H1 (cell line): ENCODE results near the gene MIPOL1. TPM values are rescaled to one million over a fixed set of nuclear protein-coding genes. Genes with fewer than 3 reads are reported as not detected.

Source experiments
- ATF2 ChIP-seq: IDR thresholded peaks from 2 replicates; pipeline ENCODE4 v1.6.1; 2012; ENCODE audit warnings: low read length, inconsistent platforms
- BACH1 ChIP-seq: IDR thresholded peaks from 2 replicates; pipeline ENCODE4 v1.6.1; 2012; ENCODE audit warnings: low read length, improper control_type of control experiment
- CEBPB ChIP-seq: IDR thresholded peaks from 2 replicates; pipeline ENCODE4 v1.6.1; 2012; ENCODE audit warnings: low read depth, low read length
- CTBP2 ChIP-seq: IDR thresholded peaks from 2 replicates; pipeline ENCODE4 v1.7.0; 2011; ENCODE audit warnings: borderline replicate concordance, mild to moderate bottlenecking, moderate library complexity, mixed read lengths, low read length; ENCODE audit not compliant: insufficient read depth, insufficient read length
- CTCF ChIP-seq, 3 experiments: IDR thresholded peaks; 1 replicate in 2 of 3; 2 replicates in 1 of 3; pipeline versions ENCODE4 v1.5.1 to v1.6.1; 2011; ENCODE audit warnings: low read length in 3 of 3, mild to moderate bottlenecking in 3 of 3, inconsistent platforms in 2 of 3, low read depth in 1 of 3, moderate library complexity in 1 of 3; ENCODE audit not compliant: insufficient read depth in 1 of 3; ENCODE audit errors: control extremely low read depth in 1 of 3
- GABPA ChIP-seq: IDR thresholded peaks from 2 replicates; pipeline ENCODE4 v1.6.1; 2011; ENCODE audit warnings: mild to moderate bottlenecking, low read length, moderate library complexity, borderline replicate concordance; ENCODE audit not compliant: insufficient read depth
- HDAC2 ChIP-seq, 2 experiments: fragments of 300-600 bp in 1 of 2; sonication (generic) in 1 of 2; IDR thresholded peaks; 2 replicates each; pipeline ENCODE4 v1.6.1; 2011 to 2012; ENCODE audit warnings: low read depth in 2 of 2, low read length in 2 of 2, mild to moderate bottlenecking in 2 of 2, moderate library complexity in 2 of 2, borderline replicate concordance in 1 of 2, inconsistent platforms in 1 of 2
- HDAC6 ChIP-seq: IDR thresholded peaks from one replicate; pipeline ENCODE4 v1.7.1; 2012; ENCODE audit warnings: low read depth, mild to moderate bottlenecking, inconsistent platforms, low read length, moderate library complexity
- KDM5A ChIP-seq: fragments of 200-600 bp; IDR thresholded peaks from 2 replicates; pipeline ENCODE4 v1.7.1; 2012; ENCODE audit warnings: mild to moderate bottlenecking, low read length, inconsistent platforms, mixed read lengths
- NANOG ChIP-seq: IDR thresholded peaks from 2 replicates; pipeline ENCODE4 v1.6.1; 2011; ENCODE audit warnings: low read length, low read depth, mild to moderate bottlenecking, inconsistent platforms; ENCODE audit not compliant: insufficient read depth, poor library complexity, severe bottlenecking
- NRF1 ChIP-seq: IDR thresholded peaks from 2 replicates; pipeline ENCODE4 v1.6.1; 2011; ENCODE audit warnings: mild to moderate bottlenecking, low read depth, low read length, improper control_type of control experiment
- POLR2AphosphoS5 ChIP-seq: IDR thresholded peaks from 2 replicates; pipeline ENCODE4 v1.6.1; 2011; ENCODE audit warnings: low read depth, low read length
- RFX5 ChIP-seq: IDR thresholded peaks from 2 replicates; pipeline ENCODE4 v1.6.1; 2011; ENCODE audit warnings: low read depth, low read length, improper control_type of control experiment, borderline replicate concordance
- SAP30 ChIP-seq: fragments of 300-600 bp; sonication (generic); IDR thresholded peaks from 2 replicates; pipeline ENCODE4 v1.7.1; 2012; ENCODE audit warnings: low read length, moderate library complexity, mild to moderate bottlenecking, inconsistent platforms; ENCODE audit not compliant: insufficient read depth, insufficient replicate concordance
- SIRT6 ChIP-seq: IDR thresholded peaks from one replicate; pipeline ENCODE4 v1.7.1; 2012; ENCODE audit warnings: low read length, inconsistent platforms
- SP1 ChIP-seq: IDR thresholded peaks from 2 replicates; pipeline ENCODE4 v1.6.1; 2011; ENCODE audit warnings: low read depth, low read length
- SP2 ChIP-seq: IDR thresholded peaks from 2 replicates; pipeline ENCODE4 v1.6.1; 2012; ENCODE audit warnings: mild to moderate bottlenecking, low read length, inconsistent platforms
- SP4 ChIP-seq: IDR thresholded peaks from 2 replicates; pipeline ENCODE4 v1.6.1; 2012; ENCODE audit warnings: low read length, inconsistent platforms
- SRF ChIP-seq: IDR thresholded peaks from 2 replicates; pipeline ENCODE4 v1.6.1; 2011; ENCODE audit warnings: mild to moderate bottlenecking, low read depth, low read length, moderate library complexity
- TEAD4 ChIP-seq: IDR thresholded peaks from 2 replicates; pipeline ENCODE4 v1.6.1; 2012; ENCODE audit warnings: low read depth, low read length, inconsistent platforms, mixed read lengths
- polyA plus RNA-seq, 7 experiments: library from polyadenylated mRNA; depleted of rRNA in 3 of 7; stranded (reverse) in 5 of 7; unstranded in 2 of 7; fragments of >200 nt in 5 of 7; fragments of 200-250 nt in 2 of 7; gene quantifications; 1 replicate in 5 of 7; 2 replicates in 1 of 7; 4 replicates in 1 of 7; pipeline versions ENCODE4 v1.2.1 to v1.2.3, GENCODE V29; 2011 to 2013; ENCODE audit warnings: missing spikeins in 2 of 7, mixed read lengths in 2 of 7
- total RNA-seq: library from RNA; stranded (reverse); fragmentation: NEBNext Ultra II Directional; extraction: Animal tissue kit (Norgen Biotek cat#: 25700); gene quantifications from 2 replicates; pipeline ENCODE4 v1.2.1, GENCODE V29; 2021

Gene MIPOL1
- total and polyA plus RNA-seq, 2 of the 8 experiments (the other 6 are each of a cell fraction or from before 2014, with no cell fraction given): 2.8 to 23.9 TPM

GRCh38 chr14:37172024-37172869 lies 25.5 kb upstream of the MIPOL1 start, which contains the start of gene SLC25A21 (continued):
- TF ChIP-seq BACH1 (no peak), RFX5 (no peak), TEAD4 (0 out of 2 replicates have a peak, but pooled peaks have one; percentile 1), NRF1 (no peak), KDM5A (no peak), SP2 (no peak), CEBPB (no peak), SRF (no peak), CTCF (IDR thresholded peaks at IDR 0.05; ENCODE audit: control extremely low read depth in 1 of 3, insufficient read depth in 1 of 3, low read depth in 1 of 3, low read length in 3 of 3) (peak in 1 of 3 experiments; percentile 13; a peak in 1 of 4 replicates), SIRT6 (no peak), NANOG (peak; percentile 73), GABPA (no peak), SP1 (no peak), CTBP2 (no peak), SAP30 (no peak), SP4 (no peak), HDAC2 (IDR thresholded peaks at IDR 0.05; ENCODE audit: borderline replicate concordance in 1 of 2, low read depth in 2 of 2, low read length in 2 of 2) (no peak), POLR2AphosphoS5 (peak; percentile 95), HDAC6 (no peak), ATF2 (no peak)
